OCI-LY1 (cell line): ENCODE measurements around the gene ARHGAP21.

Experiments used
- H2AFZ ChIP-seq: fragments of 200-600 bp; sonication (generic), shearing (Covaris generic); 2 replicates; pipeline ENCODE4 v1.6.0; 2014; ENCODE audit warnings: antibody characterized with exemption, mild to moderate bottlenecking, low read length
- H3F3A ChIP-seq: fragments of 200-600 bp; sonication (generic), shearing (Covaris generic); 2 replicates; pipeline ENCODE4 v1.6.0; 2014; ENCODE audit warnings: mild to moderate bottlenecking, antibody characterized with exemption, low read length, moderate library complexity; ENCODE audit not compliant: insufficient read depth
- H3K27ac ChIP-seq: fragments of 200-600 bp; sonication (generic); 2 replicates; pipeline ENCODE4 v1.5.1; 2014; ENCODE audit warnings: low read length, mixed run types, mild to moderate bottlenecking, low read depth; ENCODE audit not compliant: poor library complexity, severe bottlenecking
- H3K27me3 ChIP-seq: fragments of 200-600 bp; sonication (generic); 2 replicates; pipeline ENCODE4 v1.6.0; 2014; ENCODE audit warnings: antibody characterized with exemption, mild to moderate bottlenecking, low read length, moderate library complexity; ENCODE audit not compliant: insufficient read depth
- H3K36me3 ChIP-seq: fragments of 200-600 bp; sonication (generic); 2 replicates; pipeline ENCODE4 v1.6.1; 2014; ENCODE audit warnings: mild to moderate bottlenecking, antibody characterized with exemption, low read length, moderate library complexity, mixed read lengths; ENCODE audit not compliant: insufficient read depth
- H3K4me1 ChIP-seq: fragments of 200-600 bp; sonication (generic); 2 replicates; pipeline ENCODE4 v1.5.1; 2014; ENCODE audit warnings: mild to moderate bottlenecking, low read length, moderate library complexity; ENCODE audit not compliant: insufficient read depth, severe bottlenecking
- H3K4me2 ChIP-seq: fragments of 200-600 bp; sonication (generic), shearing (Covaris generic); 2 replicates; pipeline ENCODE4 v1.6.1; 2014; ENCODE audit warnings: low read length
- H3K4me3 ChIP-seq: fragments of 200-600 bp; sonication (generic); 2 replicates; pipeline ENCODE4 v1.5.1; 2014; ENCODE audit warnings: low read length, low read depth, mild to moderate bottlenecking, mixed read lengths; ENCODE audit not compliant: poor library complexity, severe bottlenecking
- H3K79me2 ChIP-seq: fragments of 200-600 bp; shearing (Covaris generic); 2 replicates; pipeline ENCODE4 v1.6.1; 2016; ENCODE audit warnings: mixed run types, low read length, mixed read lengths; ENCODE audit not compliant: insufficient read depth
- H3K9ac ChIP-seq: fragments of 200-600 bp; sonication (generic), shearing (Covaris generic); 2 replicates; pipeline ENCODE4 v1.6.1; 2014; ENCODE audit warnings: mild to moderate bottlenecking, low read length, mixed read lengths
- H3K9me2 ChIP-seq: fragments of 200-600 bp; sonication (generic), shearing (Covaris generic); 2 replicates; pipeline ENCODE4 v1.6.1; 2014; ENCODE audit warnings: low read depth, mild to moderate bottlenecking, low read length, mixed read lengths
- H3K9me3 ChIP-seq: fragments of 200-600 bp; shearing (Covaris generic); 2 replicates; pipeline ENCODE4 v1.6.1; 2014; ENCODE audit warnings: low read length, mixed read lengths
- H4K20me1 ChIP-seq: fragments of 200-600 bp; sonication (generic), shearing (Covaris generic); 2 replicates; pipeline ENCODE4 v1.6.0; 2016; ENCODE audit warnings: mild to moderate bottlenecking, low read length; ENCODE audit not compliant: insufficient read depth
- CTCF ChIP-seq: fragments of 200-600 bp; sonication (generic), shearing (Covaris generic); IDR thresholded peaks from 2 replicates; pipeline ENCODE4 v1.5.1; 2017; ENCODE audit warnings: mild to moderate bottlenecking, antibody characterized with exemption, low read length, moderate library complexity, mixed read lengths
- EZH2 ChIP-seq: fragments of 200-600 bp; sonication (generic), shearing (Covaris generic); IDR thresholded peaks from 2 replicates; pipeline ENCODE4 v1.8.0; 2017; ENCODE audit warnings: borderline replicate concordance, mixed run types, mild to moderate bottlenecking, antibody characterized with exemption, low read length, moderate library complexity, mixed read lengths

ARHGAP21 gene

GRCh38 chr10:24756283-24756682 lies 32.6 kb upstream of the ARHGAP21 start:
- Histone ChIP-seq H3K79me2 (no peaks in the 10 kb centered on the region), H3K36me3 (no peaks in the 10 kb centered on the region)

DNA sequence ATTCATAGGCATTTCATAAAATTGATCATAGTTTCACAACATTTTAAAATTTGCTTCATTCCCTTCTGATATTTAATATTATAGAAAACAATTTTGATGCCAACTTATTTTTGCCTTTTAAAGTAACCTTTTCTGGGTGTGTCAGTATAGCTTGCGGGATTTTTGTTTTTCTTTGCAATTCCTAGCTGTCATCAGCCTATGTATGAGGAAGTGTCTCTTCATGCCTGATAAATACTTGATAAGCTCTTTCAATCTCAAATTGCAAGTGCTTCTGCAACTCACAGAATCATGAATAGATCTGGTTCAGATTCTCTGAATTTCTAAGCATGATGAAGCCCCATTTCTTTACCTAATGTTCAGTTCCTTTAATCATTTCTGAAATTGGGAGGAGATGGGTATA lies 28.0 kb upstream of the ARHGAP21 start:
- H3K27ac ChIP-seq: no peak overlapping the region
- H3K9me2 ChIP-seq: no peaks in the 10 kb centered on the region
- no peak overlapping the region for H3K4me3 ChIP-seq
- H3K4me1 ChIP-seq: no peaks in the 10 kb centered on the region
- no peaks in the 10 kb centered on the region for H4K20me1 ChIP-seq
- H3K27me3 ChIP-seq: no peaks in the 10 kb centered on the region
- H3K9me3 ChIP-seq: no peaks in the 10 kb centered on the region
- TF ChIP-seq CTCF (no peak), EZH2 (no peak)
- no peaks in the 10 kb centered on the region for H3K36me3 ChIP-seq
- H3K9ac ChIP-seq: no peak overlapping the region
- no peak overlapping the region for H2AFZ ChIP-seq
- no peak overlapping the region for H3K4me2 ChIP-seq
- H3K79me2 ChIP-seq: no peaks in the 10 kb centered on the region
- no peaks in the 10 kb centered on the region for H3F3A ChIP-seq

More at GRCh38 chr10:24756283-24756682, 32.6 kb upstream of the ARHGAP21 start:
- Histone ChIP-seq H3K4me3 (no peak overlapping the region), H2AFZ (no peak overlapping the region), H3K9me3 (no peaks in the 10 kb centered on the region), H3F3A (no peaks in the 10 kb centered on the region), H3K27ac (no peak overlapping the region), H3K9me2 (no peaks in the 10 kb centered on the region), H3K4me1 (no peaks in the 10 kb centered on the region), H3K9ac (no peak overlapping the region), H3K27me3 (no peaks in the 10 kb centered on the region), H4K20me1 (no peaks in the 10 kb centered on the region), H3K4me2 (no peak overlapping the region)
- TF ChIP-seq CTCF (no peak), EZH2 (no peak)

- Histone ChIP-seq H3K4me3 (no peak overlapping the region), H3K4me1 (no peaks in the 10 kb centered on the region), H3K9ac (no peak overlapping the region), H3K79me2 (no peaks in the 10 kb centered on the region), H3F3A (no peaks in the 10 kb centered on the region), H3K9me3 (no peaks in the 10 kb centered on the region), H3K4me2 (no peak overlapping the region), H3K9me2 (no peaks in the 10 kb centered on the region), H3K27me3 (no peaks in the 10 kb centered on the region), H3K36me3 (no peaks in the 10 kb centered on the region), H4K20me1 (no peaks in the 10 kb centered on the region), H2AFZ (no peak overlapping the region), H3K27ac (no peak overlapping the region)
- TF ChIP-seq EZH2 (no peak), CTCF (no peak)
These were observed 27.0 kb upstream of the ARHGAP21 start for GRCh38 chr10:24750695-24751094.
